Measurements from ENCODE around the gene USP3.
"Not testable (repeated sequence)": the region's sequence is repeated elsewhere in the genome, so short reads cannot be mapped to it uniquely, and the experiment has no call there.

USP3 gene

GRCh38 chr15:63513728-63514127, 9.3 kb downstream of the USP3 start:
- no peak for DNase-seq (ENCODE audit: low read depth)

DNA sequence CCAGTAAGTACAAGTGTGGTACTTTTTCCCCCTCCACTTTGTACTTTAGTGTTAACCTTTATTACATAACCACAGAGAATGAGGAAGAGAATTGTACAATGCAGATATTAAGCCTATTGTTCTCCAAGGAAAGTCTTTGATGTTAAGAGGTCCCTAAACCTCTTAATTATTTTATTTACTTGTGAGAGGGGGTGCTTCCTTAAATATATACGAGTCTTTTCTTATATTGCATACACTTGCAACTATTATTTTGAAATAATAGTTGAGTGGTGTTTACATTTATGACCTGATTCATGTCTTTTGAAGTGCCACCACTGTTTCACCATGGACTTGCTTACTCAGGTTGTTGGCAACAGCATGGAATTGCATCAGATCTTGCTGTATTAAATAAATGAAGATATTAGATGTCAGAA, 10.1 kb downstream of the USP3 start:
- DNase-seq (ENCODE audit: low read depth), result no peak

DNA sequence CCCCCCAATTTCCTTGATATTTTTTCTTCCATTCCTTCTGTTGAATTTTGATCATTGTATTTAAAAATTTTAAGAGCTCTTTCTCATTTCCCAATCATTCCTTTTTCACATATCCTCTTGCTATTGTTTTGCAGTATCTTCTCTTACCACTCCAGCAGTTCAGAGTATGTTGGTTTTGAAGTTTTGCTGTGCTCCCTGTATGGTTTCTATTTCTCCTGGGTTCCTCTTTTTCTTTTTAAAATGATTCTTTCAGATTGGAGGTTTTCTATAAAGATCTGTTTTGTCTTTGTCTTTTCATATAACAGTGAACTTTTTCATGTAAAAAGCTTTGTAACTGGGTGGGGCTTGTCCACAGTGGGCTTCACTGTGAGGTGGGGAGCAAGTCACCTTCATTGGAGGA, 12.8 kb downstream of the USP3 start:
- no peak for DNase-seq (ENCODE audit: low read depth)

DNA sequence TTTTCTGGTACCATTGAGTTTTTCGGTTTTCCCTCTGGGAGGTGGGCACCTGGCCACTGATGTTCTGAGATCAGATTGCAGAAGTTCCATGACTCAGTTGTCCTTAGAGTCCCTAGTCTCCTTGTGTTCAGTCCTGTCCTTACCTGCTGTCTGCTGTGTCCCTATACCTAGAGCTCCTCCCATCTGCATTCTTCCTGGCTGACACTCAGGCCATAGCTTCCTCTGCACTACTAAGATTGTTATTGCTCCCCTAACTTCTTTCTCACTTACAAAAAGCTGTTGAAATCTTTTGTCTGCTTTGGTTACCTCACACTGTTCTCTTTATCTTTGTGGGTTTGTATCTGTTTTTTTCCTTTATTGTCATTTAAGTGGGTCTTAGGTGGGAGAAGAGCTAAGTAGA, 13.2 kb downstream of the USP3 start:
- no peak for DNase-seq (ENCODE audit: low read depth)

GRCh38 chr15:63519041-63519440, 14.6 kb downstream of the USP3 start:
- DNase-seq (ENCODE audit: low read depth), result no peak

DNA sequence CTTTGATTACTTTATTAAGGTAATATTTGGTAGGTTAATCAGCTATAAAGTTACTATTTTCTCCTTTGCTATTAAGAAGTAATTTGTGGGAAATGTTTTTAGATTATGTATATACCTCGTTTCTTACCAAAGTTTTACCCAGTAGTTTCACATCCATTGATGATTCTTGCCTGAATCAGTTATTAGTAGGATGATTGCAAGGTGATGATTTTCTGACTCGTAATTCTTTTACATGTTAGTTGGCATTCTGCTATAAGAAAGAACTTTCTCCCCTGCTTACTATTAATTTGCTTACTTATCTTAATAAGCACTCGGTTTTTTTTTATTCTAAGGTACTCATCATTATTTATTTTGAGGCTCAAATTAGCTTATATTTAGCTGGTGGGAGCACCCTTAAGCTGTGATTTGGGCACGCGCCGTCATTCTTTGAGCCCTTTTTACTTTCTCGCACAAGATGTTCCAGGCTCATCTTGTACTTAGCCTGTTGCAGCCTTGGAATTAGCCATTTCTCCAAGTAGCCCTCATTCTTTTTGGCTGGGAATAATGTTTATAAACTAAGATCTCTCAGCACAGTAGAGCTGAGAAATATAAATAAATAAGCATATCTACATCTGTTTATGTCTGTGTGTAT, 15.3 kb downstream of the USP3 start:
- DNase-seq (ENCODE audit: low read depth), result no peak

DNA sequence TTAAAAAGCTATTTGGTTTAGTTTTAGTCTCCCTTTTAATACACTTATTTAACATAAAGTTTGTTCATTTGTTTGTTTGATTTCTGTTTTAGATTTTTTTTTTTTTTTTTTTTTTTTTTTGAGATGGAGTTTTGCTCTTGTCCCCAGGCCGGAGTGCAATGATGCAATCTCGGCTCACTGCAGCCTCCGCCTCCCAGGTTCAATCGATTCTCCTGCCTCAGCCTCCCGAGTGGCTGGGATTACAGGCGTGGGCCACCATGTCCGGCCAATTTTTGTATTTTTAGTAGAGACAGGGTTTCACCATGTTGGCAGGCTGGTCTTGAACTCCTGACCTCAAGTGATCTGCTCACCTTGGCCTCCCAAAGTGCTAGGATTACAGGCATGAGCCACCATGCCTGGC, 16.1 kb downstream of the USP3 start:
- not testable (repeated sequence) for DNase-seq (ENCODE audit: low read depth)

DNA sequence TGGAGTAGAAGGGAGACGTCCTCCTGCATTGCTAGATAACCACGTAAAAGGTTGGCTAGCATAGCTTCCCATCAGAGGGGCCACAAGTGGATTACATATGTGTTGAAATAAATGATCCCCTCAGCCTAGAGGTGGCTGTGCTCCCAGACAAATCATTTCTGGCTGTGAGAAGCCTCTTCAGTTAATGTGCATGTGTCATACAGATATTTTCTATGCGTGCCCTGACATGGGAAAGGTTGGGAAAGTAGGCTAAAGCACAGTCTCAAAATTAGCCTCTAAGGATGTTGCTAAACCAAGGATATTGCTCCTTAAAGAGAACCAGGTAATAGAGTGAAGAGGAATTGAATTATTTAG, 17.8 kb downstream of the USP3 start:
- DNase-seq (ENCODE audit: low read depth), result no peak

GRCh38 chr15:63523306-63523990, 19.1 kb downstream of the USP3 start:
- DNase-seq (ENCODE audit: low read depth), result no peak

DNA sequence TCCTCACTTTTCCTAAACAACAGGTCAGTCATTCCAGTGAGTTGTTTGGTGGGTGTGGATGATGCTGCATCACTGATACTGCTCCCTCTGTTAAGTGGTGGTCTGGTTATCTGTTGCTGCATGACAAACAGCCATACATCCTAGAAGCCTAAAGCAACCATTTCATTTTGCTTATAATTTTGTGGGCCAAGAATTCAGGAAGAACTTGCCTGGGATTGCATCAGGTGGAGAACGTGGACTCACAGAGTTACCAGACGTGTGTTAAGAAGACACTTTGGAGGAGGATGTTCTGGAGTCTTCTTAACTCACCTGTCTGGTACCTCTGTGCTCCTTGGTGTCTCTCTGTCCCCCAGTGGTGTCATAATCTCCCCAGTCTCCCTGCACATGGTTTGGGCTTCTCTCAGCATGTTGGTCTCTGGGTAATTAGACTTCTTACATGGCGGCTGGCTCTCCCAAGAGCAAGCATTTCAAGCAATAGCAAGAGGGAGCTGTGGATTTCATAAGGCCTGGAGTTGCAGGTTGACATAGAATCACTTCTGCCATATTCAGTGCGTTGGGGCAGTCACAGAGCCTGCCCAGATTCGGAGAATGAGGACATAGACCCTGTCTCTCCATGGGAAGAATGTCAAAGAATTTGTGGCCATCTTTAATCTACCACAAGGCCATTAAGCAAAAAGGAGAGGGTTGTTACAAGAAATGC, 20.1 kb downstream of the USP3 start:
- no peak for DNase-seq (ENCODE audit: low read depth)

- DNase-seq (ENCODE audit: low read depth), result no peak
Measured at GRCh38 chr15:63526401-63526800, 22.0 kb downstream of the USP3 start.

- DNase-seq (ENCODE audit: low read depth), result no peak
Measured at GRCh38 chr15:63528138-63528659, 23.8 kb downstream of the USP3 start.

DNA sequence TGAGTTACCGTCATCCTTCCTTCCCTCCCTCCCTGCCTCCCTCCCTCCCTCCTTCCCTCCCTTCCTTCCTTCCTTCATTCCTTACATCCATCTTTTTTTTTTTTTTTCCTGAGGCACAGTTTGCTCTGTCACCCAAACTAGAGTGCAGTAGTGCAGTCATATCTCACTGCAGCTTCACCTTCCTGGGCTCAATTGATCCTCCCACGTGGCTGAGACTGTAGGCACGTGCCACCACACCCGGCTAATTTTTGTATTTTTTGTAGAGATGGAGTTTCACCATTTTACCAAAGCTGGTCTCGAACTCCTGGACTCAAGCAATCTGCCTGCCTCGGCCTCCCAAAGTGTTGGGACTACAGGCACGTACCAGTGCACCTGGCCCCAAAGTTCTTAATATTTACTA, 25.8 kb downstream of the USP3 start:
- DNase-seq (ENCODE audit: low read depth), result no peak

DNA sequence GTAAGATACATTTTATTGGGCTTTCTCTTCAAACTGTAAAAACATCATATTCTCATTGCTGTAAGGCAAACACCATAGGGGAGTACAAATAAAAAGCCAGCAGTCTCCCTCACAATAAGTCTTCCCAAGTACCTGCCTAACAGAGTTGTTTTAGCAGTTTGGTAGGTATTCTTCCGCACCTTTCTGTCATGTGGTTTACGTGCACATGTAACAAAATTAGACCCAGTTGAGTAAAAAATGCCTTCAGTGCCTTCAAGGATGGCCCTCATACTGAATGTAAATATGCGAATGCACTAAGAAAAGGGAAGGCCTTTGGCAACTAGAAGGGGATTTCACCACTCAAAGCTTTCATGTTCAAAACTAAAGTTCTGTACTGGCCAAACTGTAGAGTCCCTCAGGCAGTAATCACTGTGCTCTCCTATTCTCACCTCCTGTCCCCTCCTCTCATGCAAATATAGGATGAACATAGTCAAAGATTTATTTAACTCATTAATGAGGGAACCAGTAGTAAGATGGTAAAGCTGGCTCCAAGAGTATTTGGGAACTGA, 26.4 kb downstream of the USP3 start:
- DNase-seq (ENCODE audit: low read depth), result no peak

DNA sequence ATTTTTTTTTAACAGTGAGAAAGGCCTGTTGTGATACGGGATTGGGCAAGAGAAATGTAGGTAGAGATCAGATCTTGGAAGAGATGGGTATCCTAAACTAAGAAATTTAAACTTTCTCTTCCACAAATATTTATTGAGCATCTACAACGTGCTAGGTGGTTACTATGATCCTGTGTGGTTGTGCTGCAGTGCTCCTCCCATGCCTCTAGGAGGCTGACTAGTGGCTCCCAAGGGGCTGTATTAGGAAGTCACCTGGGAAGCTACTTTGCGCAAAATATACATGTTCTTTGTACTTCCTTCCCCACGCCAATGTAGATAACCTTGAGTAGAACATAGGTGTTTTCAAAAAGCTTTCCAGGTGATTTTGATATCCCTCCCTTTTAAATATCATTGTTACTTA, 27.2 kb downstream of the USP3 start:
- no peak for DNase-seq (ENCODE audit: low read depth)

- no peak for DNase-seq (ENCODE audit: low read depth)
Measured at GRCh38 chr15:63532307-63532744, 27.9 kb downstream of the USP3 start.

DNA sequence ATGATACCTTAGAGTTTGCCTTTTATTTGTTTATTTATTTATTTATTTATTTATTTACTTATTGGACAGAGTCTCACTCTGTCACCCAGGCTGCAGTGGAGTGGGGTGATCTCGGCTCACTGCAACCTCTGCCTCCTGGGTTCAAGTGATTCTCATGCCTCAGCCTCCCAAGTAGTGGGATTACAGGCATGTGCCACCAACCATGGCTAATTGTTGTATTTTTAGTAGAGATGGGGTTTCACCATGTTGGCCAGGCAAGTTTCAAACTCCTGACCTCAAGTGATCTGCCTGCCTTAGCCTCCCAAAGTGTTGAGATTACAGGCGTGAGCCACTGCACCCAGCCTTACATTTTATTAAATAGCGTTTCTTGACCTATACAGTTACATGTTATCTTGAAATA, 30.5 kb downstream of the USP3 start:
- not testable (repeated sequence) for DNase-seq (ENCODE audit: low read depth)

- DNase-seq (ENCODE audit: low read depth), result no peak
Measured at GRCh38 chr15:63535689-63536088, 31.3 kb downstream of the USP3 start.

- DNase-seq (ENCODE audit: low read depth), result no peak
Measured at GRCh38 chr15:63538876-63539275, 34.5 kb downstream of the USP3 start.

- no peak for DNase-seq (ENCODE audit: low read depth)
Measured at GRCh38 chr15:63539521-63539920, 35.1 kb downstream of the USP3 start.

GRCh38 chr15:63539998-63540397, 35.6 kb downstream of the USP3 start:
- DNase-seq (ENCODE audit: low read depth), result no peak

DNA sequence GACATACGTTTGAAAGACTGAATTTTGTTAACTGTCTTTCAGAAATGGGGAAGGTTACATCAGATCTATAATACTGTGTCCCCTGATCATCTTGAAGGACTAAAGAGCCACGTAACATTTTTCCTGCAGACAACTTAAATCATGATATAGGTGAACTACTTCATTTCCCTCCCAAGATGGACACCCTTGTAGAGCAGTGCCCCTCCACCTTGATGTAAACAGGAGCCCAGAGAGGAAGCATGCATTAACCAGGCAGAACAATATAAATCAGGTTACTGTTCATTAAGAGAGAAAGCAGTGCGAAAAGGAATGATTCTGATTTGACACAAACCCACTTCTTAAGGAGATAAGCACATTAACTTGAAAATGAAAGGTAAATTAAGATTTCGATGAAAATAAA, 36.1 kb downstream of the USP3 start:
- no peak for DNase-seq (ENCODE audit: low read depth)
